Stomach (tissue), 9 donors: ENCODE measurements around the gene KHDC4. TPM values are rescaled to one million over a fixed set of nuclear protein-coding genes. Genes with fewer than 3 reads are reported as not detected.
A peak's percentile ranks its signal among the peaks of the same experiment; 100 is the strongest.
"Not testable (repeated sequence)": the region's sequence is repeated elsewhere in the genome, so short reads cannot be mapped to it uniquely, and the experiment has no call there.

Experiments used
- DNase-seq, 2 donors: peaks; one replicate each; pipeline versions ENCODE4 v3.0.0 to v3.0.0-alpha.2; 2013 to 2019
- H3K27ac ChIP-seq, 5 donors: fragments of 200-600 bp in 4 of 5; sonication (generic) in 4 of 5; one replicate each; pipeline ENCODE4 v1.5.1; 2013 to 2019; ENCODE audit warnings: mild to moderate bottlenecking in 1 of 5, moderate library complexity in 1 of 5
- H3K27me3 ChIP-seq, 3 donors: fragments of 200-600 bp; sonication (generic); one replicate each; pipeline ENCODE4 v1.5.1; 2017 to 2019; ENCODE audit warnings: mixed run types in 1 of 3
- H3K36me3 ChIP-seq, 4 donors: fragments of 200-600 bp; sonication (generic); 1 replicate in 3 of 4; 2 replicates in 1 of 4; pipeline ENCODE4 v1.5.1; 2016 to 2019
- H3K4me1 ChIP-seq, 4 donors: fragments of 200-600 bp; sonication (generic); one replicate each; pipeline ENCODE4 v1.5.1; 2016 to 2019
- H3K4me3 ChIP-seq, 4 donors: fragments of 200-600 bp; sonication (generic) in 3 of 4; one replicate each; pipeline ENCODE4 v1.5.1; 2016 to 2019; ENCODE audit warnings: mild to moderate bottlenecking in 1 of 4
- H3K9me3 ChIP-seq, 4 donors: fragments of 200-600 bp; sonication (generic); one replicate each; pipeline ENCODE4 v1.5.1; 2016 to 2019
- CTCF ChIP-seq, 7 experiments: fragments of 450-650 bp in 4 of 7; fragments of 200-600 bp in 3 of 7; sonication (generic) in 3 of 7; IDR thresholded peaks; one replicate each; pipeline ENCODE4 v1.5.1; 2016 to 2019; ENCODE audit warnings: antibody characterized with exemption in 7 of 7, control low read depth in 2 of 7, mild to moderate bottlenecking in 1 of 7
- EP300 ChIP-seq: sonication (generic); formaldehyde crosslinking; IDR thresholded peaks from one replicate; pipeline ENCODE4 v1.6.1; 2017; ENCODE audit warnings: antibody characterized with exemption
- POLR2A ChIP-seq, 4 donors: fragments of 450-650 bp; IDR thresholded peaks; one replicate each; pipeline ENCODE4 v1.6.1; 2016; ENCODE audit warnings: antibody characterized with exemption in 4 of 4, control low read depth in 2 of 4, mild to moderate bottlenecking in 1 of 4, moderate library complexity in 1 of 4
- POLR2AphosphoS5 ChIP-seq, 3 donors: sonication (generic); formaldehyde crosslinking; IDR thresholded peaks; one replicate each; pipeline ENCODE4 v1.6.1; 2016; ENCODE audit warnings: antibody characterized with exemption in 3 of 3
- WGBS, 5 donors: extraction: QIAGEN DNeasy Blood & Tissue Kit in 3 of 5; methylation state at CpG; one replicate each; pipeline versions ENCODE4 v1.1.5 to v1.1.7; 2013 to 2018; 5-methylcytosine and 5-hydroxymethylcytosine counted together
- intact Hi-C: fragments of 100-400 bp; cut with DNase I; formaldehyde crosslinking; loops from one replicate; pipeline ENCODE4 v1.15.1; 2023; ENCODE audit warnings: low total_unique reads
- polyA plus RNA-seq, 3 donors: library from polyadenylated mRNA; stranded (reverse); fragments of 200-250 nt; gene quantifications; one replicate each; pipeline ENCODE4 v1.2.3, GENCODE V29; 2013
- total RNA-seq, 5 donors: library from RNA; depleted of rRNA; stranded (reverse); fragments of >200 nt; gene quantifications; one replicate each; pipeline versions ENCODE4 v1.1.0 to v1.2.3, GENCODE V29; 2014 to 2016
- donor health status: healthy with polysubstance abuse.
- donor health status: Bipolar disorder and iron deficiency.
- donor health status: healthy.

KHDC4 gene
- total and polyA plus RNA-seq, 8 donors: 4.9 to 126 (median 57.5) TPM

- peaks cover 48 to 71% (median 69%) of the 10 kb centered on the region in 4 donors for H3K36me3 ChIP-seq
- H3K27ac ChIP-seq: no peak overlapping the region
- peaks cover 8 to 20% (median 14%) of the 10 kb centered on the region in 4 donors for H3K4me1 ChIP-seq
- no peak overlapping the region for H3K4me3 ChIP-seq
- TF ChIP-seq POLR2AphosphoS5 (IDR thresholded peaks at IDR 0.05) (no peak), POLR2A (IDR thresholded peaks at IDR 0.05) (no peak), EP300 (no peak), CTCF (IDR thresholded peaks at IDR 0.05) (no peak)
- H3K9me3 ChIP-seq: no peaks in the 10 kb centered on the region
- DNase-seq: no peak
- intact Hi-C loops: no loop called here
- no peaks in the 10 kb centered on the region for H3K27me3 ChIP-seq
- WGBS, 5 donors: 80 to 92% (median 90%) methylated on average over 1 of the region's 1 CpG
Observed at GRCh38 chr1:155897746-155898145, 36.5 kb downstream of the KHDC4 start.

- H3K4me3 ChIP-seq, H3K27me3 ChIP-seq, H3K27ac ChIP-seq, H3K9me3 ChIP-seq, intact Hi-C loops, DNase-seq: not testable (repeated sequence)
- WGBS, 5 donors: 93 to 96% (median 94%) methylated on average over 8 of the region's 8 CpGs
- H3K36me3 ChIP-seq: peaks cover 38 to 58% (median 56%) of the 10 kb centered on the region in 4 donors
- H3K4me1 ChIP-seq: peaks cover 8 to 23% (median 16%) of the 10 kb centered on the region in 4 donors
Observed at GRCh38 chr1:155896476-155896875, 37.7 kb downstream of the KHDC4 start.

- Histone ChIP-seq H3K4me1 (peaks cover 8 to 23% (median 16%) of the 10 kb centered on the region in 4 donors), H3K36me3 (peaks cover 29 to 50% (median 48%) of the 10 kb centered on the region in 4 donors)
- intact Hi-C loops, H3K4me3 ChIP-seq, H3K27me3 ChIP-seq, DNase-seq, H3K9me3 ChIP-seq, H3K27ac ChIP-seq: not testable (repeated sequence)
- WGBS, 5 donors: 93 to 99% (median 96%) methylated on average over 6 of the region's 6 CpGs
Observed at GRCh38 chr1:155895617-155896016, 38.6 kb downstream of the KHDC4 start.

GRCh38 chr1:155893389-155894142, 40.6 kb downstream of the KHDC4 start:
- H3K36me3 ChIP-seq: peaks cover 10 to 29% (median 27%) of the 10 kb centered on the region in 4 donors

GRCh38 chr1:155892796-155893195, 41.4 kb downstream of the KHDC4 start:
- no peaks in the 10 kb centered on the region for H3K9me3 ChIP-seq
- WGBS, 5 donors: 16 to 34% (median 22%) methylated on average over 3 of the region's 3 CpGs
- H3K4me1 ChIP-seq: peaks cover 8 to 19% (median 16%) of the 10 kb centered on the region in 4 donors
- H3K36me3 ChIP-seq: peaks cover 10 to 24% (median 21%) of the 10 kb centered on the region in 4 donors
- no peak overlapping the region for H3K4me3 ChIP-seq
- TF ChIP-seq EP300 (no peak), POLR2AphosphoS5 (IDR thresholded peaks at IDR 0.05) (no peak)
- peak overlapping the region in 4 of 5 donors; percentile 60 to 69 (median 68) for H3K27ac ChIP-seq
- DNase-seq: peak in 1 of 2 donors; percentile 38
- no peaks in the 10 kb centered on the region for H3K27me3 ChIP-seq
- intact Hi-C loops: no loop called here

More at GRCh38 chr1:155893389-155894142, 40.6 kb downstream of the KHDC4 start:
- 62 to 68% (median 64%) methylated on average over 10 of the region's 10 CpGs for WGBS, 5 donors
- H3K27me3 ChIP-seq: no peaks in the 10 kb centered on the region
- H3K4me1 ChIP-seq: peaks cover 8 to 19% (median 16%) of the 10 kb centered on the region in 4 donors
- no peak overlapping the region for H3K4me3 ChIP-seq
- peak overlapping the region; percentile 60 to 69 (median 68) for H3K27ac ChIP-seq
- peak in 1 of 2 donors; percentile 72 for DNase-seq
- intact Hi-C loops: no loop called here
- TF ChIP-seq POLR2AphosphoS5 (IDR thresholded peaks at IDR 0.05) (peak in 1 of 3 donors; percentile 45), EP300 (no peak)
- no peaks in the 10 kb centered on the region for H3K9me3 ChIP-seq

GRCh38 chr1:155890251-155890650, 44.0 kb downstream of the KHDC4 start:
- Histone ChIP-seq H3K27me3 (no peaks in the 10 kb centered on the region), H3K9me3 (no peaks in the 10 kb centered on the region), H3K36me3 (peaks cover 0 to 3% (median 0%) of the 10 kb centered on the region in 4 donors), H3K4me1 (peaks cover 8 to 19% (median 16%) of the 10 kb centered on the region in 4 donors), H3K4me3 (no peak overlapping the region), H3K27ac (no peak overlapping the region)
- no peak for DNase-seq
- 55 to 69% (median 57%) methylated on average over 3 of the region's 3 CpGs for WGBS, 5 donors
- intact Hi-C loops: no loop called here
- no peak for TF ChIP-seq POLR2A (IDR thresholded peaks at IDR 0.05)
- TF ChIP-seq CTCF (IDR thresholded peaks at IDR 0.05): no peak
- TF ChIP-seq POLR2AphosphoS5 (IDR thresholded peaks at IDR 0.05): no peak
- TF ChIP-seq EP300: no peak
